SU-DHL-6 (cell line): ENCODE data around the gene OS9.
"Not testable (repeated sequence)": the region's sequence is repeated elsewhere in the genome, so short reads cannot be mapped to it uniquely, and the experiment has no call there.

Experiments used
- EZH2phosphoT487 ChIP-seq: fragments of 200-600 bp; sonication (generic), shearing (Covaris generic); conservative IDR thresholded peaks from 2 replicates; pipeline ENCODE4 v1.6.1; 2018; ENCODE audit warnings: mild to moderate bottlenecking, antibody characterized with exemption, low read length, moderate library complexity, mixed read lengths
- TF ChIP-seq, protein P1 (sequence below): fragments of 200-600 bp; sonication (generic); IDR thresholded peaks from one replicate; pipeline ENCODE4 v1.5.1; 2017; ENCODE audit warnings: antibody characterized with exemption, mild to moderate bottlenecking, low read length, moderate library complexity; ENCODE audit not compliant: insufficient read depth, poor library complexity, severe bottlenecking

DNA sequence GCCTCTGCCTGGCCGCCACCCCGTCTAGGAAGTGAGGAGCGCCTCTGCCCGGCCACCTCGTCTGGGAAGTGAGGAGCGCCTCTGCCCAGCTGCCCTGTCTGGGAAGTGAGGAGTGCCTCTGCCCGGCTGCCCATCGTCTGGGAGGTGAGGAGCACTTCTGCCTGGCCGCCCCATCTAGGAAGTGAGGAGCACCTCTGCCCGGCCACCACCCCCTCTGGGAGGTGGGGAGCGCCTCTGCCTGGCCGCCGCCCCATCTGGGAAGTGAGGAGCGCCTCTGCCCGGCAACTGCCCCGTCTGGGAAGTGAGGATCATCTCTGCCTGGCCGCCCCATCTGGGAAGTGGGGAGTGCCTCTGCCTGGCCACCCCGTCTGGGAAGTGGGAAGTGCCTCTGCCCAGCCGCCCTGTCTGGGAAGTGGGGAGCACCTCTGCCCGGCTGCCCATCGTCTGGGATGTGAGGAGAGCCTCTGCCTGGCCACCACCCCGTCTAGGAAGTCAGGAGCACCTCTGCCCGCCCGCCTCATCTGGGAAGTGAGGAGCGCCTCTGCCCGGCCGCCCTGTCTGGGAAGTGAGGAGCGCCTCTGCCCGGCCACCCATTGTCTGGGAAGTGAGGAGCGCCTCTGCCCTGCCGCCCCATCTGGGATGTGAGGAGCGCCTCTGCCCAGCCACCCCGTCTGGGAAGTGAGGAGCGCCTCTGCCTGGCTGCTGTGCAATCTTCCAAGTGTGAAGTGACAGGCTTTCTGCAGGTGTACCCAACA is 28.7 kb upstream of the OS9 start:
- TF ChIP-seq, protein P1, sequence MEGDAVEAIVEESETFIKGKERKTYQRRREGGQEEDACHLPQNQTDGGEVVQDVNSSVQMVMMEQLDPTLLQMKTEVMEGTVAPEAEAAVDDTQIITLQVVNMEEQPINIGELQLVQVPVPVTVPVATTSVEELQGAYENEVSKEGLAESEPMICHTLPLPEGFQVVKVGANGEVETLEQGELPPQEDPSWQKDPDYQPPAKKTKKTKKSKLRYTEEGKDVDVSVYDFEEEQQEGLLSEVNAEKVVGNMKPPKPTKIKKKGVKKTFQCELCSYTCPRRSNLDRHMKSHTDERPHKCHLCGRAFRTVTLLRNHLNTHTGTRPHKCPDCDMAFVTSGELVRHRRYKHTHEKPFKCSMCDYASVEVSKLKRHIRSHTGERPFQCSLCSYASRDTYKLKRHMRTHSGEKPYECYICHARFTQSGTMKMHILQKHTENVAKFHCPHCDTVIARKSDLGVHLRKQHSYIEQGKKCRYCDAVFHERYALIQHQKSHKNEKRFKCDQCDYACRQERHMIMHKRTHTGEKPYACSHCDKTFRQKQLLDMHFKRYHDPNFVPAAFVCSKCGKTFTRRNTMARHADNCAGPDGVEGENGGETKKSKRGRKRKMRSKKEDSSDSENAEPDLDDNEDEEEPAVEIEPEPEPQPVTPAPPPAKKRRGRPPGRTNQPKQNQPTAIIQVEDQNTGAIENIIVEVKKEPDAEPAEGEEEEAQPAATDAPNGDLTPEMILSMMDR, result not testable (repeated sequence)
- not testable (repeated sequence) for TF ChIP-seq EZH2phosphoT487
